Osteocyte (in vitro differentiated cells): ENCODE data around the gene GRHL3. TPM values are rescaled to one million over a fixed set of nuclear protein-coding genes. Genes with fewer than 3 reads are reported as not detected.

Source experiments
- DNase-seq: peaks from one replicate; pipeline ENCODE4 v3.0.0; 2021; ENCODE audit warnings: mixed read lengths; ENCODE audit not compliant: unreplicated experiment; ENCODE audit errors: extremely low spot score
- H3K27ac Mint-ChIP-seq: one replicate; pipeline ENCODE4 v1.8.0; 2021; ENCODE audit warnings: mild to moderate bottlenecking, mixed read lengths; ENCODE audit not compliant: unreplicated experiment
- H3K27me3 Mint-ChIP-seq: one replicate; pipeline ENCODE4 v1.8.0; 2021; ENCODE audit warnings: mixed read lengths; ENCODE audit not compliant: unreplicated experiment
- H3K36me3 Mint-ChIP-seq: one replicate; pipeline ENCODE4 v1.8.0; 2021; ENCODE audit warnings: mixed read lengths; ENCODE audit not compliant: unreplicated experiment
- H3K4me1 Mint-ChIP-seq: one replicate; pipeline ENCODE4 v1.8.0; 2021; ENCODE audit warnings: mixed read lengths; ENCODE audit not compliant: unreplicated experiment
- H3K4me3 Mint-ChIP-seq: one replicate; pipeline ENCODE4 v1.8.0; 2021; ENCODE audit warnings: mild to moderate bottlenecking, moderate library complexity, mixed read lengths; ENCODE audit not compliant: unreplicated experiment
- H3K9me3 Mint-ChIP-seq: one replicate; pipeline ENCODE4 v1.8.0; 2021; ENCODE audit warnings: mixed read lengths; ENCODE audit not compliant: unreplicated experiment
- total RNA-seq: library from RNA; stranded (reverse); gene quantifications from 2 replicates; pipeline ENCODE4 v1.2.1, GENCODE V29; 2021
- TF ChIP-seq, protein P1 (sequence below): fragments of 200-600 bp; sonication (generic); IDR thresholded peaks from 2 replicates; pipeline ENCODE4 v1.5.0; 2021; ENCODE audit warnings: antibody characterized with exemption, mild to moderate bottlenecking, moderate library complexity

Gene GRHL3
- total RNA-seq, 1 donor from 2014 or later = not detected

GRCh38 chr1:24391882-24392603, 72.9 kb downstream of the GRHL3 start:
- Mint-ChIP-seq H3K27ac (peak overlapping the region; percentile 68), H3K4me3 (no peak overlapping the region), H3K36me3 (peaks cover 3% of the 10 kb centered on the region), H3K9me3 (no peaks in the 10 kb centered on the region), H3K4me1 (peaks cover 34% of the 10 kb centered on the region), H3K27me3 (no peaks in the 10 kb centered on the region)
- TF ChIP-seq, protein P1, sequence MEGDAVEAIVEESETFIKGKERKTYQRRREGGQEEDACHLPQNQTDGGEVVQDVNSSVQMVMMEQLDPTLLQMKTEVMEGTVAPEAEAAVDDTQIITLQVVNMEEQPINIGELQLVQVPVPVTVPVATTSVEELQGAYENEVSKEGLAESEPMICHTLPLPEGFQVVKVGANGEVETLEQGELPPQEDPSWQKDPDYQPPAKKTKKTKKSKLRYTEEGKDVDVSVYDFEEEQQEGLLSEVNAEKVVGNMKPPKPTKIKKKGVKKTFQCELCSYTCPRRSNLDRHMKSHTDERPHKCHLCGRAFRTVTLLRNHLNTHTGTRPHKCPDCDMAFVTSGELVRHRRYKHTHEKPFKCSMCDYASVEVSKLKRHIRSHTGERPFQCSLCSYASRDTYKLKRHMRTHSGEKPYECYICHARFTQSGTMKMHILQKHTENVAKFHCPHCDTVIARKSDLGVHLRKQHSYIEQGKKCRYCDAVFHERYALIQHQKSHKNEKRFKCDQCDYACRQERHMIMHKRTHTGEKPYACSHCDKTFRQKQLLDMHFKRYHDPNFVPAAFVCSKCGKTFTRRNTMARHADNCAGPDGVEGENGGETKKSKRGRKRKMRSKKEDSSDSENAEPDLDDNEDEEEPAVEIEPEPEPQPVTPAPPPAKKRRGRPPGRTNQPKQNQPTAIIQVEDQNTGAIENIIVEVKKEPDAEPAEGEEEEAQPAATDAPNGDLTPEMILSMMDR = peak; percentile 80
- DNase-seq = peak; percentile 87

- Mint-ChIP-seq H3K9me3 (no peaks in the 10 kb centered on the region), H3K4me3 (no peak overlapping the region), H3K4me1 (peaks cover 34% of the 10 kb centered on the region), H3K27me3 (no peaks in the 10 kb centered on the region), H3K36me3 (peaks cover 3% of the 10 kb centered on the region), H3K27ac (no peak overlapping the region)
- no peak for DNase-seq
- TF ChIP-seq, protein P1 = no peak
Measured at GRCh38 chr1:24392604-24392946, 73.4 kb downstream of the GRHL3 start.

- no peak overlapping the region for H3K4me3 Mint-ChIP-seq
- H3K27me3 Mint-ChIP-seq = no peaks in the 10 kb centered on the region
- no peak for DNase-seq
- peaks cover 34% of the 10 kb centered on the region for H3K4me1 Mint-ChIP-seq
- no peaks in the 10 kb centered on the region for H3K9me3 Mint-ChIP-seq
- TF ChIP-seq, protein P1 = no peak
- H3K36me3 Mint-ChIP-seq = peaks cover 3% of the 10 kb centered on the region
- peak overlapping the region; percentile 12 for H3K27ac Mint-ChIP-seq
Measured at GRCh38 chr1:24392982-24393650, 74.0 kb downstream of the GRHL3 start.

- Mint-ChIP-seq H3K4me3 (no peak overlapping the region), H3K27ac (no peak overlapping the region), H3K27me3 (no peaks in the 10 kb centered on the region), H3K4me1 (peaks cover 33% of the 10 kb centered on the region), H3K9me3 (no peaks in the 10 kb centered on the region), H3K36me3 (no peaks in the 10 kb centered on the region)
- TF ChIP-seq, protein P1 = no peak
- no peak for DNase-seq
Measured at GRCh38 chr1:24393892-24394291, 74.7 kb downstream of the GRHL3 start.

DNA sequence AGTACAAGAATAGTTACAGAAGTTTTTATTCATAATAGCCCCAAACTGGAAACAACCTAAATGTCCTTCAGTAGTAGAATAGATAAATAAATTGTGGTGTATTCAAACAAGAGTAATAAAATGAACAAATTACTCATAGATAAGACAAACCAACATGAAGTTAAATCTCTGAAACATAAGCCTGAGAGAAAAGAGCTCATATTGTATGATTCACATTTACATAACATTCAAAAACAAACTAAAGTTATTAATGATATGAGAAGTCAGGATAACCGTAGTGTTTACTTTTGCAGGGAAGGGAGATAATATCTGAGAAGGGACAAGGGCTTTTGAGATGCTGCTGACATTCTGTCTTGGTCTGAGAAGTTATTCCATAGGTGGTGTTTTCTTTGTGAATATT, 80.9 kb downstream of the GRHL3 start:
- no peak overlapping the region for H3K27ac Mint-ChIP-seq
- H3K4me1 Mint-ChIP-seq = no peaks in the 10 kb centered on the region
- H3K9me3 Mint-ChIP-seq = no peaks in the 10 kb centered on the region
- peaks cover 8% of the 10 kb centered on the region for H3K36me3 Mint-ChIP-seq
- no peaks in the 10 kb centered on the region for H3K27me3 Mint-ChIP-seq
- TF ChIP-seq, protein P1 = no peak
- no peak overlapping the region for H3K4me3 Mint-ChIP-seq
- DNase-seq = no peak
